ENCODE data around the gene EPN2. TPM values are rescaled to one million over a fixed set of nuclear protein-coding genes. Genes with fewer than 3 reads are reported as not detected.
A peak's percentile ranks its signal among the peaks of the same experiment; 100 is the strongest.

The EPN2 gene
- total RNA-seq, 1 donor from 2014 or later = 94.5 TPM

DNA sequence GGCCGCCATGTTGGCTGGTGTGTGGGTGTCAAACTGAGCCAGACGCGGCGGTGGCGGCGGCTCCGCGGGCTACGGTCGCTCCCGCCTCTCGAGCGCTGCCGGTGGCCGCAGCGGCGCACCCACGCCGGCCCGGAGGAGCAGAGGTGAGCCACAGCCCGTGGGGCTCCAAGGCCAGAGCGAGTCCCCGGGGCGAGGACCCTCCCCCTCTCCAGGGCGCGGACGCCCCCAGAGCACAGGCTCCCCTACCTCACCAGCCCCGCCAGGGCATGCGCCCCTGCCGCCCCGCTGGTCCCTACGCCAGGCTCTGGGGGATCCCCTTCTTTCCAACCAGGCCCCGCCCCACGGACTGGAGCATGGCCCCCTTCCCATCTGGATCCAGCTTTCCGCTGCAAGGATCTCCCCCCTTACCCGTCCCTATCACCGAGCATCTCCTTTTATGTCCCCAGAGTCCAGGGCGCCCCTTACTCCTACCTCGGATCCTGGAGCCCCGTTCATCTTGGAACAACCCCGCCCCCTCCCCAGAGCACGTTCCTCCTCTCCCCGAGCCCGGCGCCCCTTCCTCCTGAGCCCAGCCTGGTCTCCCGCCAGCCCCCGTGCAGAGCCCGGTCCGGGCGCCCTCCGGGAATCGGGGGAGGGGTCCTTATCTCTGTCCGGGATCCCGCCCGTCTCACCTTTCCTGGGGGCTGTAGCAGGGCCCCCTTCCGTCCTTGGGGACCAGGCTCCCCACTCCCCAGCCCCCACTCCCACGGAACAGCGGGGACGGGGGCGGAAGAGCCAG, 412 bp downstream of the EPN2 start:
- intact Hi-C loops (cut with micrococcal nuclease) = no loop called here
- peak; percentile 35 for ATAC-seq
- DNase-seq = peak; percentile 59

DNA sequence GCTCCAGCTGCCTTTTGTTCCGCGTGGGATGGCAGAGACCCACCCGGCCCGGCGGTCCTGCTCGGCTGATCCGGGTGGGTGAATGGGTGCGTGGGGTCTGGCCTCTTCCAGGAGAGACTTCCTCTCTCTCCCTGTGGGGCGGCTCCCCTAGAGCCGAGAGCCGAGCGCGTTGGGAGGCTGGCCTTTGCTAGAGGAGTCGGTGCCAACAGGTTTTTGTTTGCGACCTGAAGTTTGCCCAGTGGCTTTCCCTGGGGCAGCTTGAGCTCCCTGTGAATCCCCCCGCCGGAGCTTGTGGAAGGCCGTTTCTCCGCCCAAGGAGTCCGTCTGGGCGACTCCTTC, 970 bp downstream of the EPN2 start:
- ATAC-seq (peak; percentile 36), DNase-seq (peak; percentile 55)
- intact Hi-C loops (cut with micrococcal nuclease) = no loop called here

DNA sequence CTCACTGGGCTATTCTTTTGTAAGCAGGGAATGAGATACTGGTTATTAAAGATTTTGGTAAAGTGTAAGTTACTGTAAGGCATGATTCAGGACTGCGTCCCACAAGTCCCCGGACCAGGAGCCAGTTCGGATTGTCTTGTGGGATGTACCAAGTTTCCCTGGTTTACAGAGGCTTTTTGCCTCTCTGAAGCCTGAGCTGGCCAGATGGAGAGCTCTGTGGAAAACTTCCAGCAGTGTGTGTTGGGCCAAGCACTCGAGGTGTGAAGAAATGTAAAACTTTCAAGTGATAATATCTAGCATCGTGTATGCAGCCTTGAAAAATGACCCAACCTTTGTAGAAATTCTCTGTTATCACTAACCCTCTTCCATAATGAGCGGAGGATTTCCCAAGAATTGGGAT, 2.4 kb downstream of the EPN2 start:
- DNase-seq (peak; percentile 37), ATAC-seq (no peak)

DNA sequence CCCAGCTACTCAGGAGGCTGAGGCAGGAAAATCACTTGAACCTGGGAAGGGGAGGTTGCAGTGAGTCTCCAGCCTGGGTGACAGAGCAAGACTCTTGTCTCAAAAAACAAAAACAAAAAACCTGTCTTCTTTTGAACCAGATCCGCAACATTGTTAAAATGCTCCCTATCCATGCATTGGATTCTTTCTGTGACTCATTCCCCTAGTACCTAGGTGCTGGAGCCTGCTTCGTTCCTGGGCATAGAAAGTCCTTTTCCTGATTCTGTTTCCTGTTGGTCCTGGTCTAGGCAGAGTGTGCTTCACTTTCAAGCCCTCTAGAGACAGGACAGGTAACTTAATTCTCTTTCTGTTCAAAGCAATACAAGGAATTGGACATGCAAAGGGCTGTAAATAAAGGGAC, 5.2 kb downstream of the EPN2 start:
- ATAC-seq = no peak
- DNase-seq = no peak
- intact Hi-C loops (cut with micrococcal nuclease) = no loop called here

More for the DNA sequence above, 2.4 kb downstream of the EPN2 start:
- intact Hi-C loops (cut with micrococcal nuclease) = no loop called here

DNA sequence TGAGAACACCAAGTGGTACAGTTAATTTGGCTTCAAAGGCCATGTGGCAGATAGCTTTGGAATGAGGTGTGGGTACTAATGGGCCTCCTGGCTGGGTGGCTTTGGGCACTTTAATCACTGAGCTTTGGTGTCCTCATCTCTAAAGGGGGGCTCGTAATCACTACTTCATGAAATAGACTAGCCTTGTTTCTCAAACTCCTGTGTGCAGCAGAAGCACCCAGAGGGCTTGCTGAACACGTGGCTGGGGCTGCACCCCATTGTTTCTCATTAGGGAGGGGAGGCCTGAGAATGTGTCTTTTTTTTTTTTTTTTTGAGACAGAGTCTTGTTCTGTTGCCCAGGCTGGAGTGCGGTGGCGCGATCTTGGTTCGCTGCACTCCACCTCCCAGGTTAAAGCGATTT, 5.8 kb downstream of the EPN2 start:
- DNase-seq = peak; percentile 18
- ATAC-seq = peak; percentile 12

DNA sequence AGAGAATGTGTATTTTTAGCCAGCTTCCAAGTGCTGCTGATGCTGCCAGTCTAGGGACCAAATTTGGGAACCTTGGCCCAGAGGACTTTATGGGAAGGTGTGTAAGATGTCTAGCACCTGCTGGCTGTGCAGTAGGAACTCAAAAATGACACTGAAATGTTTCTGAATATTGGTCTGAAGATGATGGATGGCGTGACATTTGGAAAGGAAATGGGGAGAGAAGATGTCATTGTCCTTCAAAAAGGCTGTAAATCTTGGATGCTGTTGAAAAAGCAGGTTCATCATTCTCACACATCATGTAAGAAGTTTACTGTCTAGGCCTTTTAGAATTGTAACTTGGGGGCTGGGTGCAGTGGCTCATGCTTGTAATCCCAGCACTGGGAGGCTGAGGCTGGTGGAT, 6.7 kb downstream of the EPN2 start:
- ATAC-seq = peak; percentile 44
- intact Hi-C loops (cut with micrococcal nuclease) = no loop called here
- DNase-seq = no peak

More for the DNA sequence above, 5.8 kb downstream of the EPN2 start:
- intact Hi-C loops (cut with micrococcal nuclease) = no loop called here

DNA sequence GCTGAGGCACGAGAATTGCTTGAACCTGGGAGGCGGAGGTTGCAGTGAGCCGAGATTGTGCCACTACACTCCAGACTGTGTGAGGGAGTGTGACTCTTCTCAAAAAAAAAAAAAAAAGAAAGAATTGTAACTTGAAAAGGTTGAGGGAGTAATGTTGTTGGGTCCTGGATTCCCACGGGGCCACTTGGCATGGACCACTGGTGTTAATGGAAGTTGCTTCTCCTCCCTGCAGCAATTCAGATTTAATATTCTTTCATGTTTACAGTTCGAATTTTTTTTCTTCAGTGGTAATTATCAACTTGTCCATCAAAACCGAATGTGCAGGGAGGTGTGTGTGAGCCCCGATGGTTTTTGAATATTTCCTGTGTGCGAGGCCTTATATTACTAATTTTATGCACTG, 7.2 kb downstream of the EPN2 start:
- peak; percentile 23 for DNase-seq
- intact Hi-C loops (cut with micrococcal nuclease) = no loop called here
- no peak for ATAC-seq

DNA sequence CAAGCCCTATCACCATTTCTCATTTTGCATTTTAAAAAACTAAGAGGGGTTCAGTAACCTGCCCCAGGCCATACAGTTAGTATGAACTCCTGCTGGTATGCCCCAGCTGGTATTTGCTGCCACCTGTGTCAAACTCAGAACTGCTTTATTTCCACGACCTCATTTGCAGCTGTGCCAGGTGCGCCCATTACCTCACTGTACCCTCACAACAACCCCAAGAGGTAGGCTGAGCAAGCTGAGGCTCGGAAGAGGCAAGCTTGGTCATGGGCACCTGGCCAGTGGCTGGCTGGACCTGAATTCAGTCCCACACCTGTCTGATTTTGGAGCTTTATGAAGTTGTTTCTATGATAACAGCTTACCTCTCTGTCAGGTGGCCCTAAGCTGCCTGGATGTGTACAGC, 7.6 kb downstream of the EPN2 start:
- DNase-seq (peak; percentile 17), ATAC-seq (no peak)
- intact Hi-C loops (cut with micrococcal nuclease) = no loop called here

DNA sequence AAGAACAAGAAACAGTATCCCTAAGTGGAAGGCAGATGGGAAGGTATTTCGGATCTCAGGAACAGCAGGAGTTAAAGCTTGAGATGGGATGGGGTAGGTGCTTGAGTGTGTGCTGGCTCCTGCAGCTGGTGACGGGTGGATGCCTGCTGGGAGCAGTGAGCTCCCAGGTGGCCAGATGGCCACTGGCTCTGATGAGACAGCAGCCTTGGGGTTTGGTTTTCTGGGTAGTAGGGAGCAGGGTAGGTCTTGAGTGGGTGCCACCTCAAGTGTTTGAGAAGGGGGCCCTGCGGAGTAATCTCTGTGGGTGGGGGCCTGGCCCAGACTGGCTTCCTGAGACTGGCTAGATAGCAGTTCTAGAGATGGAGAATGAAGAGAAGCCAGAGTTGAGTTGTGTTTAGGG, 10.3 kb downstream of the EPN2 start:
- DNase-seq = peak; percentile 19
- no peak for ATAC-seq
- intact Hi-C loops (cut with micrococcal nuclease) = no loop called here

DNA sequence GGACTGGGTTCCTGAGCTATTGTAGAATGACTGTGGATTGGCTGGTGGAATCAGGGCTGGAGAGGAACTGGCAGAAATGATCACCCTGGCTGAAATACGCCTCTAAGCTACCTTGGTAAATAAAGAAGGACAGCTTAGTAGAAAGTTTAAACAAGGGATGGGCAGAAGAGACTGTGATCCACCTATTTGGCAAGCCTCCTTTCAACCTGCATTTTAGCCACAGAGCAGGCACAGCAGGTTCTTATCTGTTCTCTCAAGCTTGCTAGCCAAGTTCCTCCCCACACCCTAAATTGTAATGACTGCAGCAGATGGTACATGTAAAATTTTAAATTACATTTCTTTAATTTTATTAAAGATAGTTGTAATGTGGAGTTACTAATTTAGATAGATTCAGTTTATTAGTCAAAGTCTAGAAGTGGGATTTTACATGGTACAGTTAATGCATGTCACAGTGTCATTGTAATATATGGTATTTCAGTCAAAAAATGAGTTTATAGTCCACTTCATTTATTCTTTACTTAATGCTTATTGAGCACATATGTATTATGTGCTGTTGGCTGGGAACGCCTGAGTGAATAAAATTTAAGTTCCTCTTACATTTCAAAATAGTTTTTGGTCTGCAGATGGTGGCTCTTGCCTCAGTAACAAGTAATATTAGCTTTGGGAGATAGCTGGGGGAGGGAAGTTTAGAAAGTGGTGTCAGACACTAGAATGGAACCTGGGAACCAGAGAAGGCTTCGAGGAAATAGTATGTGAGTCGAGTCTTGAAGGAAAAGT, 11.2 kb downstream of the EPN2 start:
- ATAC-seq (no peak), DNase-seq (no peak)
- intact Hi-C loops (cut with micrococcal nuclease) = no loop called here

DNA sequence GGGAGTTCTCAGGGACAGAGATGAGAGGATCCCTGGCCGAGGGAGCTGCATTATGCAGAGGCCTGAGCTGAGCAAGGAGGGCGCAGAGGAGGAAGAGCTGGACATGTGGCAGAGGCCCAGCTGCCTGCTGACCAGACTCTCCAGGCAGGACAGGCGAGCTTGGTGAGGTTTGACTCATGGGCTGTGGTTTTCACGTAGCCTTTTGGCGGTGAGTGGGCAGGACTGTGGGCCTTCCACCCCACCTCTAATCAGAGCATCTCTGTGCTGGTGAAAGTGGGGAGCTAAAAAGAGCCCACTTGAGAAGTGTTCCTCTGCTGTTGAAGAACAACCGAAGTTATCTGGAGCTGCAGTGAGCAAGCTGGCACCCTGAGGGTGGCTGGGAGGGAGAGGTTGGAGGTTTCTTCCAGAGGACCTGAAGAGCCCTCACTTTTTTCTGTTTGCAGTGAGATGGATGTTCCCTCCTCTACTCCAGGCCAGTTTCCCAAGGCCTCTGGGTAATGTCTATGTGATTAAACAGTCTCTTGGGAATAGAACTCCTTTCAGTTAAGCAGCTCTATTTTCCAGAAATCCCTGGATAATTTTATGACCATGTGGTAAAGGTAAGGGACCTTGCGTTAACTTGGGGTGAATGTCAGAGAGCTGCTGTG, 11.9 kb downstream of the EPN2 start:
- ATAC-seq (peak; percentile 38), DNase-seq (peak; percentile 69)
- intact Hi-C loops (cut with micrococcal nuclease) = no loop called here

DNA sequence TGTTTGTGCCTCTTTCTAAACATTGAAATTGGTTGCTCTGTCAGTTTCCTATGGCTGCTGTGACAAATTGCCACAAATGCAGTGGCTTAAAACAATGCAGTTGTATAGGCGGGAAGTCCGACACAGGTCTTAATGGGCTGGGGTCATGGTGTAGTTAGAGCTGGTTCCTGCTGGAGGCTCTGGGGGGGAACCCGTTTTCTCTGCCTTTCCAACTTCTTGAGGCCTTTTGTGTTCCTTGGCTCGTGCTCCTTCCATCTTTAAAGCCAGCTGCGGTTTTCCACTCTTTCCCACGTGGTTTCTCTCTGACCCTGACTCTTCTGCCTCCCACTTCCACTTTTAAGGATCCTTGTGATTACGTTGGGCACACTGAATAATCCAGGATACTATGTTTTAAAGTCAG, 12.5 kb downstream of the EPN2 start:
- peak; percentile 20 for DNase-seq
- ATAC-seq = peak; percentile 10
- intact Hi-C loops (cut with micrococcal nuclease) = no loop called here

DNA sequence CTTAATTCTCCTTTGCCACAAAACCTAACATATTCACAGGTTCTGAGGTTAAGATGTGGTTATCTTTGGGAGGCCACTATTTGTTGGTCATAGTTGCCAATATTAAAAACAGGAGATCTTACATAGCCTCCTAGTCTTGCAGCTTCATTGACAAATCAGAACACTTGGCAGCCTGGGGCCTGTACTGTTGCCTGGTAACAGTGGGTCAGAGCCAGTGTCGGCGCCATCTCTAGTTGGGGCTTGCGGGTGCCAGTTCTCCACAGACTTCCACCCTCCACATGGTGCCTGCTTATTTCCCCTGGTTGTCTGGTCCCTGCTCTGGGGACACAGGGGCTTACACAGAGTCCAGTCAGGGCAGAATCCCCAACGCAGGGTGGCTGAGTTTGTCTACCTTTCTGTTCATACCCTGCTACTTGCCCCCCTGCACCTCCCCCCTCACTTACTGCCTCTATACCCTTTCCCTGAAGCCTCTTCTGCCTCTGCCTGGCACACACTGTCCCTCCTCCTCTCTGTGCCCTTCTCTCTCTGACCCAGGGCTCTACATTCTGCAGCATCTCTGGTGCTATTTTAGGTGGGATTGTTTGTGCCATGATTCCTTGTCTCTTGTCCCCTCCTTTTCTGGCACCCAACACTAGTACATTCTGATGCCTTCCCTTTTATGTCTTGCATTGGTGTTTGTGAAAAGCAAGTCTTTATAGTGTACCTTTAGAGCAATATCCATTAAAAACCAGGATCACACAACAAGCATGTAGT, 13.4 kb downstream of the EPN2 start:
- intact Hi-C loops (cut with micrococcal nuclease) = no loop called here
- ATAC-seq = peak; percentile 89

DNA sequence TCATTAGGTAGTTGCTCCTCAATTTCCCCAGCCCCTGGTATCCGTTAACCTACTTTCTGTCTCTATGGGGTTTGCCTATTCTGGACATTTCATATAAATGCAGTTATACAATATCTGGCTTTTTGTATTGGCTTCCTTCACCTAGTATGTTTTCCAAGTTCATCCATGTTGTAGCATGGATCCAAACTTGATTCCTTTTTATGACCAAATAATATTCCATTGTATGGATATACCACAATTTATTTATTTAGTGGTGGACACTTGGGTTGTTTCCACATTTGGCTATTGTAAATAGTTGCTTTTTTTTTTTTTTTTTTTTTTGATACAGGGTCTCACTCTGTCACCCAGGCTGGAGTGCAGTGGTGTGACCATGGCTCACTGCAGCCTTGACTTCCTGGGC, 15.9 kb downstream of the EPN2 start:
- no peak for ATAC-seq
- intact Hi-C loops (cut with micrococcal nuclease) = no loop called here

More for the DNA sequence above, 13.4 kb downstream of the EPN2 start:
- DNase-seq = peak; percentile 81

DNA sequence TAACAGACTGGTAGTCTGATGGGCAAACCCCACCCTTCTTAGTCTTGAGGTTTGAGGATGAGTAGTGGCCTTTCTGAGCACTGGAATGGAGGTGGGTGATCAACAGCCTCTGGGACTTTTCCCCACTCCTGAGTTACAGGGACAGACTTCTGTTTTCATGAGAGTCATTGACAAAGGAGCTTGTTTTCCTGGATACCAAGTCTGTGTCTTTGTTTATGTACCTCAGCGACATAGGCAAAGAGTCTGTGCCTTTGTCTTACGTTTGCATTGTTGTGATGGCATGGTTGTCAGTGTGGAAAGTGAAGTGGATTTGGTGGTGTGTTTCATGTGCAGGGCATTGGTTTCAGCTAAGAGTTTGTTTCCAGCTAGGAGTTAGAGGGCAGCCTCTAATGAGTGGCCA, 17.5 kb downstream of the EPN2 start:
- ATAC-seq (no peak), DNase-seq (no peak)
- intact Hi-C loops (cut with micrococcal nuclease) = no loop called here

More for the DNA sequence above, 15.9 kb downstream of the EPN2 start:
- no peak for DNase-seq

DNA sequence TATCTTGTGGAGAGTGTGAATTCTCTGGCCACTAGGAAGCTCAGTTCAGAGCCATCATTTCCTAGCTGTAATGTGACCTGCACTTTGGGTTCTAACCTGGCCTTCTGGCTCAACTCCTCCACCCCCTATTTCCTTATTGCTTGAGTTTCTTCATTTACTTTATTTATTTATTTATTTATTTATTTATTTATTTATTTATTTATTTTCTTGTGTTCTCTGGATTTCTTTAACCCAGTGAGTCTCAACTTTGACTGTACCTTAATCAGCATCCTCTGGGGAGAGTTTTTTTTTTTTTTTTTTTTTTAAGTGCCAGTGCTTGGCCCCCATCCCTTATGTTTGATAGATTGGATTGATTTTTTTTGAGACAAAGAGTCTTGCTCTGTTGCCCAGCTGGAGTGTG, 18.1 kb downstream of the EPN2 start:
- ATAC-seq (no peak), DNase-seq (no peak)
- intact Hi-C loops (cut with micrococcal nuclease) = no loop called here

DNA sequence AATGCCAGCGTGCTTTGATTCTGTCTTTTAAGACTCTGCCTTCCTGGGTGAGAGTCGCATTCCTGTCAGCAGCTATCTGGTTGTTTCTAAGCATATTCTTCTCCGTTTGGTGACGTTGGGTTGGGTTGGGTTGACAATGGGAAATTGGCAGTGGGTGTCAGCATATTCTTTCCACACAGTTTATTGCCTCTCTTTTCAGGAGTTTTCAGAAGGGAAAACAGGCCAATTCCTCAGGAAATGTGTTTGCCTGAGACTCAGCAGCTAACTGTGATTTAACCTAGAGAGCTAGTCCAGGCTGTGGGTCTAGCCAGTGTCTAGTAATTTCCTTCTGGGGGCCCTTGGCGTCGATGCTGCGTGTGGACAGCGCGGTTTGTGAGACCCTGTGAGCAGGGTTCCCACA, 21.2 kb downstream of the EPN2 start:
- no peak for DNase-seq
- no peak for ATAC-seq
- intact Hi-C loops (cut with micrococcal nuclease) = no loop called here

DNA sequence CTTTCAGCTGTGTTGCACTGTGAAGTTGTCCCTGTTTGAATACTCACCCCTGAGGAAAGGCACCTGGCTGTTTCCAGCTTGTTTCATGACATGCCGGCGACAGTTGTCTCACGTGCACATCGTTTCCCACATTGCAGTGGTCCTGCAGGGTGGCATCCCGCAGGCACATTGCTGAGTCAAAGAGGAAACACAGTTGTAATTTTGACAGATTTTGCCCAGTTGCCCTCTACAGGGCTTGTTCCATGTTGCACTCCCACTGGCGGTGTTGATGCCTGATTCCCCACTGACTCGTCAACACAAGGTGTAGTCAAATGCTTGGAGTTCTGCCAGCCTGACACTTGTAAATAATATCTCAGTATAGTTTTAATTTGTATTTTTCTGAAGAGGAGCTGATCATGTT, 23.8 kb downstream of the EPN2 start:
- ATAC-seq (peak; percentile 19), DNase-seq (peak; percentile 13)
- intact Hi-C loops (cut with micrococcal nuclease) = no loop called here

DNA sequence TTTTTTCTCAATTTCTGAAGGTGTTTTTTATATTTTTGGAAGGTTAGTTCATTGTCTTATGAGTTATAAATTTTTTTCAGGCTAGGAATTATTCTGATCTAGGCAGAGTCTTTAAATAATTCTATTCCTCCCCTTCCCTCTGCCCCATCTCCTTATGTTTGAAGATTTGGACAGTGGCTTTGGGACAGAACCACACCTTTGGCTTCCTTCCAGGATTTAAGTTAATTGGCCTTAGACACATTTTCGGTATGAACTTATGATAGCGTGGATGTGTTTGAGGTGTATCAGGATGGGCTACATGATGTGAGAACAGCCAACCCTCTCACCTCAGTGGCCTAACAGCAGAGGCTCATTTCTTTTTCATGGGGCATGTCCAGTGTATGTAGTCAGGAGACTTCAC, 24.3 kb downstream of the EPN2 start:
- ATAC-seq (no peak), DNase-seq (no peak)
- intact Hi-C loops (cut with micrococcal nuclease) = no loop called here
